ENCODE data around the gene PRICKLE4.
A peak's percentile ranks its signal among the peaks of the same experiment; 100 is the strongest.

Gene PRICKLE4

GRCh38 chr6:41779788-41780550 lies 613 bp upstream of the PRICKLE4 start, which contains the start of gene FRS3:
FRS3 (minus strand) TSS chr6:41779900; CDS start chr6:41776987, 2,913 bp downstream.
- peaks cover 55 to 65% of the 10 kb centered on the region in 2 experiments for H3K4me1 ChIP-seq (ENCODE audit: control insufficient read depth in 1 of 2, insufficient read depth in 1 of 2, low read depth in 1 of 2, low read length in 1 of 2)
- H3K36me3 ChIP-seq = peaks cover 6% of the 10 kb centered on the region
- H3K27ac ChIP-seq = peak within 1 kb of the TSS; percentile 63
- peak; percentile 99 for TF ChIP-seq CTCF (IDR thresholded peaks at IDR 0.05)
- H3K4me3 ChIP-seq (ENCODE audit: low read depth in 1 of 2, low read length in 1 of 2) = peak within 1 kb of the TSS; percentile 80 to 81
- no peaks in the 10 kb centered on the region for H3K9me3 ChIP-seq
- no peaks in the 10 kb centered on the region for H3K27me3 ChIP-seq

GRCh38 chr6:41781366-41781730 lies 766 bp downstream of the PRICKLE4 start:
- peak overlapping the region; percentile 38 for H3K27ac ChIP-seq
- H3K36me3 ChIP-seq = no peaks in the 10 kb centered on the region
- no peak for TF ChIP-seq CTCF (IDR thresholded peaks at IDR 0.05)
- no peaks in the 10 kb centered on the region for H3K27me3 ChIP-seq
- H3K4me1 ChIP-seq (ENCODE audit: control insufficient read depth in 1 of 2, insufficient read depth in 1 of 2, low read depth in 1 of 2, low read length in 1 of 2) = peaks cover 68 to 74% of the 10 kb centered on the region in 2 experiments
- peak overlapping the region in 1 of 2 experiments; percentile 54 for H3K4me3 ChIP-seq (ENCODE audit: low read depth in 1 of 2, low read length in 1 of 2)
- no peaks in the 10 kb centered on the region for H3K9me3 ChIP-seq

GRCh38 chr6:41783106-41783780 lies 2.7 kb downstream of the PRICKLE4 start:
- peaks cover 62% of the 10 kb centered on the region in 2 experiments for H3K4me1 ChIP-seq (ENCODE audit: control insufficient read depth in 1 of 2, insufficient read depth in 1 of 2, low read depth in 1 of 2, low read length in 1 of 2)

GRCh38 chr6:41784581-41785171 lies 4.1 kb downstream of the PRICKLE4 start:
- Histone ChIP-seq H3K27ac (peak overlapping the region; percentile 93), H3K36me3 (no peaks in the 10 kb centered on the region), H3K4me3 (ENCODE audit: low read depth in 1 of 2, low read length in 1 of 2) (no peak overlapping the region), H3K27me3 (no peaks in the 10 kb centered on the region), H3K9me3 (no peaks in the 10 kb centered on the region), H3K4me1 (ENCODE audit: control insufficient read depth in 1 of 2, insufficient read depth in 1 of 2, low read depth in 1 of 2, low read length in 1 of 2) (peaks cover 50 to 53% of the 10 kb centered on the region in 2 experiments)
- TF ChIP-seq CTCF (IDR thresholded peaks at IDR 0.05) = no peak

More at GRCh38 chr6:41783106-41783780, 2.7 kb downstream of the PRICKLE4 start:
- TF ChIP-seq CTCF (IDR thresholded peaks at IDR 0.05) = no peak
- Histone ChIP-seq H3K27me3 (no peaks in the 10 kb centered on the region), H3K27ac (no peak overlapping the region), H3K4me3 (ENCODE audit: low read depth in 1 of 2, low read length in 1 of 2) (no peak overlapping the region), H3K9me3 (no peaks in the 10 kb centered on the region), H3K36me3 (no peaks in the 10 kb centered on the region)

- no peak for TF ChIP-seq CTCF (IDR thresholded peaks at IDR 0.05)
- Histone ChIP-seq H3K36me3 (peaks cover 3% of the 10 kb centered on the region), H3K27me3 (no peaks in the 10 kb centered on the region), H3K4me1 (ENCODE audit: control insufficient read depth in 1 of 2, insufficient read depth in 1 of 2, low read depth in 1 of 2, low read length in 1 of 2) (peaks cover 49 to 50% of the 10 kb centered on the region in 2 experiments), H3K4me3 (ENCODE audit: low read depth in 1 of 2, low read length in 1 of 2) (no peak overlapping the region), H3K9me3 (no peaks in the 10 kb centered on the region), H3K27ac (peak overlapping the region; percentile 93)
Measured at GRCh38 chr6:41785254-41785653, 4.7 kb downstream of the PRICKLE4 start.

All from neutrophil (primary cell).